ENCODE data around the gene ZNF646.

DNA sequence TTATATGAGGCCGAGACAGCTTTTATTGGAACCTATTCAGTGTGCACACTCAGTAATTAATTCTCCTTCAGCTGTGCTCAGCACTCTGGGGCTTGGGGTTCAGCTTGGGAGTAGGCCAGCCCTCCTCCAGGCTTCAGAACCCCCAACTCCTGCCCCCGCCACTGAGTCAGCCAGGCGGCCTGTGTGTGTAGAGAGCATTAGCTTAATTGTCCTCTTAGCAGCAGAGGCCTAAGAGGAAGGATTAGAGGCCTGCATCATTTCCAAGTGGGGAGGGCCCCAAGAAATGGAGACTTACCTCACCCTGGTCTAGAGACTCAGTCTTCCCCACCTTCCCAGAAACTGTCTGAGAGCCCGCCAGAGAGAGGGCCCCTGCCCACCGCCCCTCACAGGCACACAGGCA lies 13.7 kb downstream of the ZNF646 start:
- TF ChIP-seq GATA2 (IDR thresholded peaks at IDR 0.05; ENCODE audit: low read depth, low read length) (no peak), GATA3 (IDR thresholded peaks at IDR 0.05; ENCODE audit: low read depth, low read length) (no peak)

Data from SH-SY5Y (cell line).